Measurements from ENCODE around the gene ZNF618. TPM values are rescaled to one million over a fixed set of nuclear protein-coding genes. Genes with fewer than 3 reads are reported as not detected.

The ZNF618 gene
- total RNA-seq, 5 donors from 2014 or later (not counting 1 experiment from before 2014, with no cell fraction given): 0.73 to 3.0 (median 1.4) TPM

DNA sequence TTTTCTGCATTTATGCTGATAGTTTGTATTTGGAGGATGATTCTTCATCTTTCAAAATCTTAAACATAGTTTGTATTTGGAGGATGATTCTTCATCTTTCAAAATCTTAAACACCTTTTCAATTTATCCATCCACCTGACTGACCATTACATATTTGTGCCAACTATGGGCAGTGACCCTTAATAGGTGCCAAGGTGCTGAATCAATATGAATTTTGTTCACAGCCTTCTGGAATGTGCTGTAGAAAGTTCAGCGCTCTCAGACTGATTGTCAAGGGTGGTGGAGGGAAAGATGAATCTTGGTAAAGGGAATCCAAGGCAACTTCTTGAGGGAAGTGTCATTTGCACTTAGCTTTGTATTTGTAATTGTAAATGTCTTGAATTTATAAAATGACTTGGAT is 18.1 kb downstream of the ZNF618 start:
- H3K36me3 Mint-ChIP-seq: no peaks in the 10 kb centered on the region
- H3K9me3 Mint-ChIP-seq: peaks cover 0 to 3% (median 0%) of the 10 kb centered on the region in 3 donors
- H3K27ac ChIP-seq (ENCODE audit: low read length): no peak overlapping the region
- POLR2A ChIA-PET: no interaction called here
- ATAC-seq (replicated peaks in 1 of 4) (no peak), DNase-seq (no peak)
- no peak overlapping the region for H3K4me3 ChIP-seq (ENCODE audit: control insufficient read depth in 1 of 2, extremely low read depth in 1 of 2, low read length in 1 of 2)
- peaks cover 0 to 4% of the 10 kb centered on the region in 2 experiments for H3K27me3 ChIP-seq (replicated peaks in 1 of 2; ENCODE audit: control insufficient read depth in 2 of 2, extremely low read depth in 1 of 2, insufficient read depth in 2 of 2, low read length in 1 of 2)
- no peaks in the 10 kb centered on the region for H3K9me3 ChIP-seq
- H3K4me3 Mint-ChIP-seq: no peak overlapping the region
- no peaks in the 10 kb centered on the region for H3K4me1 Mint-ChIP-seq
- H3K27ac Mint-ChIP-seq: no peak overlapping the region
- H3K36me3 ChIP-seq (ENCODE audit: control insufficient read depth in 2 of 2, extremely low read depth in 1 of 2, insufficient read depth in 1 of 2, low read length in 1 of 2): no peaks in the 10 kb centered on the region
- no peaks in the 10 kb centered on the region for H3K4me1 ChIP-seq (ENCODE audit: control insufficient read depth in 1 of 2, extremely low read depth in 1 of 2, insufficient read depth in 2 of 2, low read length in 2 of 2)
- 100% methylated on average over 1 of the region's 1 CpG for WGBS (ENCODE audit: insufficient coverage)
- CTCF ChIA-PET: no interaction called here
- peaks cover 4 to 5% of the 10 kb centered on the region in 2 donors for H3K27me3 Mint-ChIP-seq

DNA sequence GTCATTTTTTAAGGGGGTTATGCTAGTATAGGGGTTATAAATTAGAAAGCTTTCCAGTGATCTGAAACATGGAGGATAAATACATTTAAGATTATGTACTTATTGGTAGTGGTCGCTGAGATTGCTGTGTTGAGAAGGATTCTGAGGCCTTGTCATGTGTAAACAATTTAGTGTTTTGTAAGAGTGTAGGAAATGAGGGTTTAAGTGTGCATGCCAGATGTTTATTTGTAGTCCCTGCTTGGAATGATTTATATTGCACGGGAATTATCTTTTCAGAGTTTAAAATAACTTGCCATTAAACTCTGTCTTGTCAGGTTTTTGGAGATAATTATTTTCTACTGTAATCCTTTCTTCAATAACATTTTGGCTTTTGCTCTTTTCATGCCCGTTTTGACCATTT is 19.4 kb downstream of the ZNF618 start:
- no peak overlapping the region for H3K27ac ChIP-seq (ENCODE audit: low read length)
- H3K4me3 ChIP-seq (ENCODE audit: control insufficient read depth in 1 of 2, extremely low read depth in 1 of 2, low read length in 1 of 2): no peak overlapping the region
- DNase-seq (no peak), ATAC-seq (replicated peaks in 1 of 4) (no peak)
- Mint-ChIP-seq H3K27ac (no peak overlapping the region), H3K36me3 (no peaks in the 10 kb centered on the region), H3K4me1 (no peaks in the 10 kb centered on the region), H3K4me3 (no peak overlapping the region), H3K9me3 (no peaks in the 10 kb centered on the region), H3K27me3 (peaks cover 4 to 7% of the 10 kb centered on the region in 2 donors)
- POLR2A ChIA-PET: no interaction called here
- CTCF ChIA-PET: no interaction called here
- H3K27me3 ChIP-seq (replicated peaks in 1 of 2; ENCODE audit: control insufficient read depth in 2 of 2, extremely low read depth in 1 of 2, insufficient read depth in 2 of 2, low read length in 1 of 2): peaks cover 0 to 8% of the 10 kb centered on the region in 2 experiments
- no peaks in the 10 kb centered on the region for H3K9me3 ChIP-seq
- WGBS (ENCODE audit: insufficient coverage): 83% methylated on average over 1 of the region's 3 CpGs
- no peaks in the 10 kb centered on the region for H3K36me3 ChIP-seq (ENCODE audit: control insufficient read depth in 2 of 2, extremely low read depth in 1 of 2, insufficient read depth in 1 of 2, low read length in 1 of 2)
- no peaks in the 10 kb centered on the region for H3K4me1 ChIP-seq (ENCODE audit: control insufficient read depth in 1 of 2, extremely low read depth in 1 of 2, insufficient read depth in 2 of 2, low read length in 2 of 2)

DNA sequence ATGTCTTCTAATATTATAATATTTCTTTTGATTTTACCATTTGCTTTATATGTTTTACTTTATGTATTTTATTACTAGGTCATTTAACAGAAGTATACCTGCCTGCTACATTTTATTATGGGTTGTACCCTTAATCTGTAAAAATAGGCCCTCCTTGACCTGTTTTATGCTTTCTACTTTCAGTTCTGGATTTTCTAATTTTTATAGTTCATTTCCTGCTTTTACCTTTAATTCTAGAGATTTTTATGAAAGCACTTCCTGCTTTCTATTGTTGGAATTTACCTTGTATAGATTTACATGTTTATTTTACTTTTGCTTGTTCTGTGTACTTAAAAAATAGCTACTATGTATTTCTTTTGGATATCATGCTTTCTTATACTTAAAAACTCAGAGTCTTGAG is 20.6 kb downstream of the ZNF618 start:
- Histone ChIP-seq H3K4me1 (ENCODE audit: control insufficient read depth in 1 of 2, extremely low read depth in 1 of 2, insufficient read depth in 2 of 2, low read length in 2 of 2) (no peaks in the 10 kb centered on the region), H3K36me3 (ENCODE audit: control insufficient read depth in 2 of 2, extremely low read depth in 1 of 2, insufficient read depth in 1 of 2, low read length in 1 of 2) (no peaks in the 10 kb centered on the region), H3K27me3 (replicated peaks in 1 of 2; ENCODE audit: control insufficient read depth in 2 of 2, extremely low read depth in 1 of 2, insufficient read depth in 2 of 2, low read length in 1 of 2) (peaks cover 0 to 8% of the 10 kb centered on the region in 2 experiments), H3K4me3 (ENCODE audit: control insufficient read depth in 1 of 2, extremely low read depth in 1 of 2, low read length in 1 of 2) (no peak overlapping the region), H3K9me3 (no peaks in the 10 kb centered on the region), H3K27ac (ENCODE audit: low read length) (no peak overlapping the region)
- POLR2A ChIA-PET: no interaction called here
- Mint-ChIP-seq H3K27ac (no peak overlapping the region), H3K36me3 (no peaks in the 10 kb centered on the region), H3K27me3 (peaks cover 4 to 7% of the 10 kb centered on the region in 2 donors), H3K4me3 (no peak overlapping the region), H3K4me1 (no peaks in the 10 kb centered on the region), H3K9me3 (no peaks in the 10 kb centered on the region)
- ATAC-seq (replicated peaks in 1 of 4) (no peak), DNase-seq (no peak)
- CTCF ChIA-PET: no interaction called here

DNA sequence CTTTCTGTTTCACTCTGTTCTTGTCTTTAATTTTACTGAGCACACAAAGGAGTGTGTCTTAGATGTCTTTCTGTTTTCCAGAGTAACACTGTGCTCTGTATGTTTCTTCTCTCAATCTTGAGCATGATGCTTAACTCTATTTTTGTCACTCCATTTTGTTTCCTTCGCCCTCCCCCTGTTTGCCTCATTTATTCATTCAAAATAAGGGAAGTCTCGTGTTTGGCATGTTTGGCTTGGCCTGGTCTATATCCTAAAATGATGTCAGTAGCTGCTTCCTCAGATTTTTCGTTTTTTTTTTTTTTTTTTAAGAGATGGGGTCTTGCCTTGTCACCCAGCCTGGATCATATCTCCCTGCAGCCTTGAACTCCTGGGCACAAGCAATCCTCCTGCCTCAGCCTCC is 22.0 kb downstream of the ZNF618 start:
- POLR2A ChIA-PET: no interaction called here
- no peak overlapping the region for H3K27ac Mint-ChIP-seq

DNA sequence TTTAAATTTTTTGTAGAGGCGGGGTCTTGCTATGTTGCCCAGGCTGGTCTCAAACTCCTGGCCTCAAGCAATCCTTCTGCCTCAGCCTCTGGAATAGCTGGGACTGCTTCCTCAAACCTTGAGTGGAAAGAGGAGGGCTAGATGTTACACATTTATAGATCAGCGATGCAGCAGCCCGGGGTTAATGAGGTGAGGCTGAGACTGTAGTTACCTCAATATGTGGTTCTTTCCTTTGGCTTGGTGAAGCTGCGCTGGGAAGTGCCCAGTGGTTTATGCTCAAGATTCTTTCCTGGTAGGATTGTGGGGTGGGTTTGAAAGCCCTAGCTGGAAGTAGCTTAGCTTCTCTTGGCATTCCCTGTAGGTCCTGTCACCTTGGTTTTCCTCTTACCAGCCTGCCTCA is 22.5 kb downstream of the ZNF618 start:
- H3K27ac Mint-ChIP-seq: no peak overlapping the region
- peaks cover 0 to 7% of the 10 kb centered on the region in 2 donors for H3K27me3 Mint-ChIP-seq
- H3K4me3 Mint-ChIP-seq: no peak overlapping the region
- H3K4me1 ChIP-seq (ENCODE audit: control insufficient read depth in 1 of 2, extremely low read depth in 1 of 2, insufficient read depth in 2 of 2, low read length in 2 of 2): no peaks in the 10 kb centered on the region
- DNase-seq (no peak), ATAC-seq (replicated peaks in 1 of 4) (no peak)
- no peaks in the 10 kb centered on the region for H3K36me3 ChIP-seq (ENCODE audit: control insufficient read depth in 2 of 2, extremely low read depth in 1 of 2, insufficient read depth in 1 of 2, low read length in 1 of 2)
- WGBS (ENCODE audit: insufficient coverage): 93% methylated on average over 3 of the region's 4 CpGs
- CTCF ChIA-PET: no interaction called here
- peaks cover 0 to 8% of the 10 kb centered on the region in 2 experiments for H3K27me3 ChIP-seq (replicated peaks in 1 of 2; ENCODE audit: control insufficient read depth in 2 of 2, extremely low read depth in 1 of 2, insufficient read depth in 2 of 2, low read length in 1 of 2)
- H3K9me3 Mint-ChIP-seq: peaks cover 0 to 3% (median 3%) of the 10 kb centered on the region in 3 donors
- H3K4me1 Mint-ChIP-seq: no peaks in the 10 kb centered on the region
- no peak overlapping the region for H3K4me3 ChIP-seq (ENCODE audit: control insufficient read depth in 1 of 2, extremely low read depth in 1 of 2, low read length in 1 of 2)
- H3K9me3 ChIP-seq: no peaks in the 10 kb centered on the region
- POLR2A ChIA-PET: no interaction called here
- H3K36me3 Mint-ChIP-seq: no peaks in the 10 kb centered on the region
- no peak overlapping the region for H3K27ac ChIP-seq (ENCODE audit: low read length)

More for the DNA sequence above, 22.0 kb downstream of the ZNF618 start:
- no peaks in the 10 kb centered on the region for H3K4me1 ChIP-seq (ENCODE audit: control insufficient read depth in 1 of 2, extremely low read depth in 1 of 2, insufficient read depth in 2 of 2, low read length in 2 of 2)
- CTCF ChIA-PET: no interaction called here
- no peak overlapping the region for H3K27ac ChIP-seq (ENCODE audit: low read length)
- ATAC-seq (replicated peaks in 1 of 4): no peak
- no peak overlapping the region for H3K4me3 ChIP-seq (ENCODE audit: control insufficient read depth in 1 of 2, extremely low read depth in 1 of 2, low read length in 1 of 2)
- H3K27me3 ChIP-seq (replicated peaks in 1 of 2; ENCODE audit: control insufficient read depth in 2 of 2, extremely low read depth in 1 of 2, insufficient read depth in 2 of 2, low read length in 1 of 2): peaks cover 0 to 8% of the 10 kb centered on the region in 2 experiments
- no peak for DNase-seq
- Mint-ChIP-seq H3K4me1 (no peaks in the 10 kb centered on the region), H3K27me3 (peaks cover 0 to 7% of the 10 kb centered on the region in 2 donors), H3K36me3 (no peaks in the 10 kb centered on the region), H3K9me3 (no peaks in the 10 kb centered on the region), H3K4me3 (no peak overlapping the region)
- WGBS (ENCODE audit: insufficient coverage): no CpG with 5 or more reads among the region's 3 CpGs
- no peaks in the 10 kb centered on the region for H3K9me3 ChIP-seq
- H3K36me3 ChIP-seq (ENCODE audit: control insufficient read depth in 2 of 2, extremely low read depth in 1 of 2, insufficient read depth in 1 of 2, low read length in 1 of 2): no peaks in the 10 kb centered on the region

DNA sequence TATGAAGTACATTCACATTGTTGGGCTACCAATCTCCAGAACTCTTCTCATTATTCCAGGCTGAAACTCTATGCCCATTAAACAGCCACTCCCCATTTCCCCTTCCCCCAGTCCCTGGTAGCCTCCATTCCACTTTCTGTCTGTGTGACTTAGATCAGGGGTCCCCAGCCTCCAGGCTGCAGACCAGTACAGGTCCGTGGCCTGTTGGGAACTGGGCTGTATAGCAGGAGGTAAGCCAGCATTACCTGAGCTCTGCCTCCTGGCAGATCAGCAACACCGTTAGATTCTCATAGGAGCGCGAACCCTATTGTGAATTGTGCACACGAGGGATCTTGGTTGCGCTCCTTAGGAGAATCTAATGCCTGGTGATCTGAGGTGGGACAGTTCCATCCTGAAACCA is 23.1 kb downstream of the ZNF618 start:
- Histone ChIP-seq H3K4me1 (ENCODE audit: control insufficient read depth in 1 of 2, extremely low read depth in 1 of 2, insufficient read depth in 2 of 2, low read length in 2 of 2) (no peaks in the 10 kb centered on the region), H3K4me3 (ENCODE audit: control insufficient read depth in 1 of 2, extremely low read depth in 1 of 2, low read length in 1 of 2) (no peak overlapping the region), H3K36me3 (ENCODE audit: control insufficient read depth in 2 of 2, extremely low read depth in 1 of 2, insufficient read depth in 1 of 2, low read length in 1 of 2) (no peaks in the 10 kb centered on the region), H3K27ac (ENCODE audit: low read length) (no peak overlapping the region), H3K9me3 (no peaks in the 10 kb centered on the region), H3K27me3 (replicated peaks in 1 of 2; ENCODE audit: control insufficient read depth in 2 of 2, extremely low read depth in 1 of 2, insufficient read depth in 2 of 2, low read length in 1 of 2) (peaks cover 0 to 8% of the 10 kb centered on the region in 2 experiments)
- H3K4me3 Mint-ChIP-seq: no peak overlapping the region
- H3K36me3 Mint-ChIP-seq: no peaks in the 10 kb centered on the region
- CTCF ChIA-PET: no interaction called here
- no peak overlapping the region for H3K27ac Mint-ChIP-seq
- ATAC-seq (replicated peaks in 1 of 4) (no peak), DNase-seq (peak in 1 of 35 experiments; percentile 2)
- peaks cover 0 to 9% (median 8%) of the 10 kb centered on the region in 3 donors for H3K9me3 Mint-ChIP-seq
- 30% methylated on average over 1 of the region's 6 CpGs for WGBS (ENCODE audit: insufficient coverage)
- POLR2A ChIA-PET: no interaction called here
- H3K27me3 Mint-ChIP-seq: peaks cover 0 to 7% of the 10 kb centered on the region in 2 donors
- no peaks in the 10 kb centered on the region for H3K4me1 Mint-ChIP-seq

DNA sequence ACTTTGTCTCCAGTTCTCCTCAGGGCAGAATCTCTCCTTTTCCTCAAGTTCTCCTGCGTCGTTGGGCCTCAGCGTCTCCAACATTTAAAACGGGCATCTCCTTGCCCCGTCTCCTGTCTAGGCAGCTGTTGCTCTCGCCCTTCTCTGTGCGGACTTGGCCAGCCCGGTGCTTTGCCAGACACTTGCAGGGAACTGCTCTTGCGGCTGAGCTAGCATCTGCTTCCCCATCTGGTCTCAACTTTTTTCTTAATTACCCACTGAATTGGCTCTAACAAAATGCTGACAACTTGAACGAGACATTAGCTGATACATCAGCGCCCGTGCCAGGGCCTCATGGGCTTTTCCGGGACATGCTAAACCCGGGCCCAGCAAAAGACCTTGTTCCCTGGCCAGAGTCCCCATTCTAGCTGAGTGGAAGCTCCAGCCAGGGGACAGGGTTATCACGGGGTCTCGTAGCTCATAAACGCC is 25.1 kb downstream of the ZNF618 start:
- no peak for ATAC-seq (replicated peaks in 1 of 4)
- H3K27me3 ChIP-seq (replicated peaks in 1 of 2; ENCODE audit: control insufficient read depth in 2 of 2, extremely low read depth in 1 of 2, insufficient read depth in 2 of 2, low read length in 1 of 2): peaks cover 0 to 8% of the 10 kb centered on the region in 2 experiments
- Mint-ChIP-seq H3K9me3 (peaks cover 0 to 12% (median 11%) of the 10 kb centered on the region in 3 donors), H3K4me3 (no peak overlapping the region), H3K4me1 (no peaks in the 10 kb centered on the region), H3K36me3 (no peaks in the 10 kb centered on the region), H3K27me3 (peaks cover 4% of the 10 kb centered on the region in 2 donors), H3K27ac (no peak overlapping the region)
- H3K9me3 ChIP-seq: no peaks in the 10 kb centered on the region
- H3K36me3 ChIP-seq (ENCODE audit: control insufficient read depth in 2 of 2, extremely low read depth in 1 of 2, insufficient read depth in 1 of 2, low read length in 1 of 2): no peaks in the 10 kb centered on the region
- CTCF ChIA-PET: no interaction called here
- WGBS (ENCODE audit: insufficient coverage): 94% methylated on average over 17 of the region's 17 CpGs
- DNase-seq: peak in 1 of 35 experiments; percentile 16
- no peaks in the 10 kb centered on the region for H3K4me1 ChIP-seq (ENCODE audit: control insufficient read depth in 1 of 2, extremely low read depth in 1 of 2, insufficient read depth in 2 of 2, low read length in 2 of 2)
- H3K4me3 ChIP-seq (ENCODE audit: control insufficient read depth in 1 of 2, extremely low read depth in 1 of 2, low read length in 1 of 2): no peak overlapping the region
- POLR2A ChIA-PET: no interaction called here
- no peak overlapping the region for H3K27ac ChIP-seq (ENCODE audit: low read length)

Data from T-cell (primary cell).